D341Med (cell line): ENCODE results near the gene SKAP1.

Source experiments
- DNase-seq: peaks from one replicate; pipeline ENCODE4 v3.0.0; 2012; ENCODE audit warnings: low spot score

Gene SKAP1

DNA sequence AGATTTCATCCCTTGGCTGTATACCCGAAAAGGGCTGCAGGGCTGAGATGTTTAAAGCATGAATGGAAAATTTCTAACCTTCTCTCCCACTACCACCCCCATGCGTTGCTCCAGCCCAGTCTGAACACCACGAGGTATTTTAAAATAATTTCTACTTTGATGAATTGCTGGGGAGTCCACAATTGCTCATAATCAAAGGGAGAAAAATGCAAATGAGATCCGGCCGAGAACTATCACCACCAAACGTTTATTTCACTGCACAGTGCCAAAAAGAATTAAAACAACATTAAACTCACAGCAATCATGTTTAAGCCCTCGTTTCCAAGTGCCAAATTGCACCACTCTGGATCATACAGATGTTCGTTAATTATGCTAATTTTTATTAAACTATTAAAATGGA lies 285.8 kb downstream of the SKAP1 start:
- DNase-seq: no peak

DNA sequence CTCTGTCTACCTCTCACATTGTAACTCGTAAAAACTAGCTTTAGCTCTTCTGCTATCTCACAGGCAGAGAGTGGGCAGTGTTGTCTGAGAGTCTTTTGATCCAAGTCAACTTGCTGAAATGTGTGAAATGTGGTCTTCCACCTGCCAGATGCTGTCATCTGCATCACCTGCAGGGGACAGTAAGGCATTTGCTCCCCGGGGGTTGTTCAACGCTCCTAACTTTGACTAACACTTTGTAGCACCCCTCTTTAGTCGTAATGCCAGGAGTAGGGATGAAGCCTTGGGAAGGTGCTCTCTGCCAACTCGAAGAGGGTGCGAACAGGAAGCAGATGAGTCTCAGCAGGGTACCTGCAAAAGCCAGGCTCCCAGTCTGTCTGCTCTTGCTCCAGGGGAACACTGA lies 286.4 kb downstream of the SKAP1 start:
- DNase-seq: no peak

DNA sequence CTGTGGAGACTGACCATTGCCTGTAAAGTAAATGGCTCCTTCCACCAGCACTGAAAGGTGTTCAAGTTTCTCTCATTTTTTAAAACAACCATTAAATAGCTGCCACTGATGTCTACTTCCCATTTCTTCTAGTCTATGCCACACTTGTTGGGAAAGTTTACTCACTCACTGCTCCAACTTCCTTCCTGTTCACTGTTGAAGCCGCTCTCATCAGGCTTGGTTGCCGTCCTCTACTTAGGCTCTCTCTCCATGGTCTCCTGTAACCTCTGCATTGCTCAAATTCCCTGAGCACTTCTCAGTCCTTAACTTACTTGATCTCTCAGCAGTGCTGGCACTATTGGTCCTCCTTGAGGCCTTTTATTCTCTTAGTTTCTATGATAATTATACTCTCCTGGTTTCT lies 290.1 kb downstream of the SKAP1 start:
- no peak for DNase-seq

DNA sequence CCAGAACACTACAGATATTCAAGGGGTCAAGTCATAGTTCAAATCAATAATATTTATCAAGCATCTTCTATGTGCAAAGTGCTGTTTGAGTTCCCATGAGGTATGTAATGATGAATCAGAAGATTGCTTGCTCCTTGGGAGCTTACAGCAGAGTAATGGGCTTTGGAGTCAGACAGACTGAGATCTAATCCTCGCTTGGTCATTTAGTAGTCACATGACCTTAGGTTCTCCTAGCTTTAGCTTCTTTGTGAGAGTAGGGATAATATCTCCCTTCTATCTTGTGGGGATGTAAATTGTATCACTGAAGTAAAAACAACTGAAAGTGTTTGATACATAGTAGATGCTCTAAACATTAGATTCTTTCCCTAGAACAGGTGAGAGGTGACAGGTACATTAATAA lies 292.4 kb downstream of the SKAP1 start:
- no peak for DNase-seq

DNA sequence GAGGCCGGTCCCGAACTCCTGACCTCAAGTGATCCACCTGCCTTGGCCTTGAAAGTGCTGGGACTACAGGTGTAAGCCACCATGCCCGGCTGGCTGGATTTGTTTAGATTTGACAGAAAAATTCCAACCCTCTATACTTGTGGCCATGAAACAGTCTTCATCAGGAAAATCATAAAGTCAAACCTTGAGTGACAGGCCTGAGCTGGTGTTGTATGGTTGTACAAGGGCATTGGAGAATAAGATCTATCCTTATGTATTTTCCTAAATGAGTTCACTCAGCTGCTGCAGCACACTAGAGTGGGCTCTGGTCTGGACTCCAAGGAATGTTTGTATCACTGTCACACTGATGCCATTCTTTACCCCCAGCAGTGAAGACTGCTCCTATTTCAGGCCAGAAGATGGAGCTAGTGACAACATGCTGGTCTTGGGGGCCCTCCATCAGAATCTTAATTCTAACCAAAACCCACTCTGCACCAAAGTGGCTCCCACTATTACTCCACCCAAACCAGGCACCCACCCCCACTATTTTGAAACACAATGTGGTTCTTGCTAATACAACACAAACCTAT lies 295.0 kb downstream of the SKAP1 start:
- DNase-seq: no peak

DNA sequence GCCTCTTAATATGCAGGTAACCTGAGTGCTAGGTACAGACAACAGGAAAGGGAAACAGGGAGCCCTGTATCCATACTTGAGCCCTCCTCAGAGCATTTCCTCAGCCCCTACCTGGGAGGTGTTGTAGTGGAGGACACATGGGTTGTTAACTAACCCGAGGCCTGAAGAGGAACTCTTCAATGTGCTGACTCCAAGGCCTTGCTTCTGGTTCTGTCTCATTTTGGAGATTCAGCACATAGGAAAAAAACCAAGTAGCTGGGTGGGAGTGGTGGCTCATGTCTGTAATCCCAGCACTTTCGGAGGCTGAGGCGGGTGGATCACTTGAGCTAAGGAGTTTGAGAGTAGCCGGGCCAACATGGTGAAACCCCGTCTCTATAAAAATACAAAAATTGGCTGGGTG lies 297.6 kb downstream of the SKAP1 start:
- DNase-seq: no peak

DNA sequence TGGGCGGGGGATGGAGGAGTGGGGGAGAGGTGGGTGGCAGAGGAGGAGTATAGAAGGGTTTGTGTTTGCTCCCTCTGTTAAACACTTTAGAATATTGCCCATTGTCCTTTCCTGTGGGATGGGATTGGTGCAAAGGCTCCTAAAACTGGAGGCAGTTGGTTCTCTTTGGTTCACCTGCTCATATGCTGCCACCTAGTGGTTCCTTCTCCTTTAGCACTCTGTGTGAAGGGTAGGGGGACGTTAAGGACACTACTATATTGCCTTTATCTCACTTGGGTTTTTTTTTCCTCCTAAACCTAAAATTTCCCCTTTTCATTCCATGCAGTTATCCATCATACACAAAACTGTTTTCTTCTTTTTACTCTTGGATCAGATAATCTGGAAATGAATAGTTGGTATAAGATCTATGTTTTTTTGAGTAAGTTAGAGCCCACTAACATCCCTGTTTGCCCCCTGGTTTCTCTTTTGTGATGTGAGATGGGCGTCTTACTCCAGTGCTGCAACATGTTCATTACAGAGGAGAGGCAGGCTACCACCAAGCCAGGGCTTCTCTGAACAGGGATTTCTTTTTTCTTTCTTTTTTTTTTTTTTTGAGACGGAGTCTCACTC lies 298.7 kb downstream of the SKAP1 start:
- peak; percentile 83 for DNase-seq

DNA sequence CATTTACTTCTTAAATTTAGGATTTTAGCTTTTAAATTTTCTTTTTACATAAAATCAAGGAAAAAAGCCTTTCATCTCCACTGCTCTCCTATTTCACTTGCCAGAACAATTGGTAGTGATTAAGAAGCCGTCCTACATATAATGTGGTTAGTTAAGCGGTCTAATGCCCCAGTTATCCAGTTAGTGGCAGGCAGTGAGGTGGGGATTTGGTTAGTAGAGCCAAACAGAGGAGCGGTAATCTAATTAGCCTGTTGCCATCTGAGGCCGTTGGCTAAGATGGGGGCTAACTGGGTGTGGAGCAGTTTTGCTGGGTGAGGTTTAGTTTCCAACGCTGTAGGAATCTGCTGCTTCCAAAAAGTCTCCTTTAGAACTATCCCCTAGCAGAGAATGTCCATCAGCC lies 300.0 kb downstream of the SKAP1 start:
- no peak for DNase-seq

DNA sequence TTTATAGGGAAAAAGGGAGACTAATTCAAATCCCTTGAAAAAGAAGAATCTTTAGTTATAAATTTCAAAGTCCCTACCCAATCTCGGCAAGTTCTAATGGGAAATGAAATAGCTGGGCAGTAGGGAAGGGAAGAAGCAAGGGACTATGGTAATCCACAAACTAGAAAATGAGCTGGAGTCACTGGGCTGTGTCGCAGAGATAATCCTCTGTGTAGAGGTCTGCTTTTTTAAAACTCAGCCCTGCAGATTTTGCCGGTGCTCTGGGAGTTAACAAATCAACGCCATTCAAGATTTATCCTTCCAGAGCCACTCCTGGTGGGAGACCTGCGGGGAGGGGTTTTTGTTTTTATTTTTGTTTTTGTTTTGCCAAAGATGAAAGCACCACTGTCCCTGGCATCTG lies 301.6 kb downstream of the SKAP1 start:
- DNase-seq: peak; percentile 71

DNA sequence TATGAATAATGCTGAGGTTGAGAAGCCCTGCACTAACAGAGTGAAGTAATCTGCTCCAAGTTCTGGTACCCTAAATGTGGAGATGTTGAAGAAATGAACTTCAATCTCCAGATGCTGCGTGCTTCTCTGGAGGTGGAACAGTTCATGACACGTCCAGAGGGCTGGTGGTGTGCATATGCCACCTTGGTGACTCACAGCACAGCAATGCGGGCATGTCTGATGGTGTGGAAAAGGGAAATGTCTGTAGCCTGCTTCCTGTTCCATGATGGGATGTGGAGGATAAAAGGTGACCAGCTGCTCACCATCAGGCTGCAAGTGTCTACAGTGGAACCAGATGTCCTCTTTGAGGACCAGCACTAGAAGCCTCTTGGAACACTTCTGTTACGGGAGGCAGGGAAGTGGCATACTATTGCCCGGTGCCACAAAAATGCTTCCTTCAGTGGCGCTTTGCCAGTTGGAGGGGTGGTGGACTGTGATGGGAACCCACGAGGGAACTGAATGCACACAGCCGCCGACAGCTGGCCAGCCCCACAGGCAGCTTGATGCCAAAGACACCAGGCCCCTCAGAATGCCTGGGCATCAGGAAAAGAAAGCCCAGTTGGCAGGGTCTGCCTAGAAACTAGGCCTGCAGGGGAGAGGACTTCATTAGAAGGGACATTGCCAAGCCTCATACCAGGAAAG lies 302.5 kb downstream of the SKAP1 start:
- DNase-seq: no peak

DNA sequence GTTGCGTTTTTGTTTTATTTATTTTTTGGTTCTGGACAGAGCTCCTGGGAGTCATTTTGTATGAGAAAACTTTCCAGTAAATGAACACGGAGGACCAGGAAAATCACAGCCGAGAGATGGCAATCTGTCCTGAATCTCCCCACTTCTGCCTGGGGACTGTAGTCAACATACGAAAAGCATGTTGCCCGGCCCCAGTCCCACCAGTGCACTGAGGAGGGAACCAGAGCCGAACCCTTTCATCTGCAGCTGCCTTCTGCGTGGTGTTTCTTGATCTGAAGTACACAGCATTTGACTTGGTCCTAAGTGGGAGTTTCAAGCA lies 303.5 kb downstream of the SKAP1 start:
- no peak for DNase-seq

DNA sequence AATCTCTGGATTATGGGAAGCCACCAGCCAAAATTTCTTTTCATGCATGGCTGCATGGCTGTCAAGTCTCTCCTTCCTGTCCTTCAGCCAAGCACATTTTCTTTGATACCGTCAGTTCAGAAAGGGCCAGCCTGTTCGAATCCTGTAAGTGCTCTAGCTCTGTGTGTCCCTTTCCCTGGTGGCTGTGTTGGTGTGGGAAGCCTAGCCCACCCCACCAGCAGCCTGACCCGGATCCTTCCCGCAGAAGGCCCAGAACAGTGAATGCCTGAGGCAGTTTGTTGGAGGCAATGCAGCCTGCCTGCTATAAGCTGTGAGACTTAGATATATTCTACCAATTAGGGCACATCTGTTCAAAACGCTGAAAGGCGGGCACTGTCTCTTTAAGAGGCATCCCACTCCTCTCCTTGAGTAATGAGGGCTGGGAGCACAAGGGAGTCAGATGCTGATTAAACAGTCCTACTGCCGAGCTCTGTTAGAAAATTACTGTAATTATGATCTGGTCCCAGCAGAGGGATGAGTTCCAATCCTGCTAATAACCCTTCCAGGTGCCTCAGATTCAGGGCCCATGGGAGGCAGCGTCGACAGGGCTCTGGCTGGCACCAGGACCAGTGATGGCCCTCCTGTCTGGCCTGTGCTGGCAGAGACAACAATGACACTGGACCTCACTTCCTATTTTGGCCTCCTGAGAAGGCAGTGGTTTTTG lies 304.0 kb downstream of the SKAP1 start:
- DNase-seq: peak; percentile 80

DNA sequence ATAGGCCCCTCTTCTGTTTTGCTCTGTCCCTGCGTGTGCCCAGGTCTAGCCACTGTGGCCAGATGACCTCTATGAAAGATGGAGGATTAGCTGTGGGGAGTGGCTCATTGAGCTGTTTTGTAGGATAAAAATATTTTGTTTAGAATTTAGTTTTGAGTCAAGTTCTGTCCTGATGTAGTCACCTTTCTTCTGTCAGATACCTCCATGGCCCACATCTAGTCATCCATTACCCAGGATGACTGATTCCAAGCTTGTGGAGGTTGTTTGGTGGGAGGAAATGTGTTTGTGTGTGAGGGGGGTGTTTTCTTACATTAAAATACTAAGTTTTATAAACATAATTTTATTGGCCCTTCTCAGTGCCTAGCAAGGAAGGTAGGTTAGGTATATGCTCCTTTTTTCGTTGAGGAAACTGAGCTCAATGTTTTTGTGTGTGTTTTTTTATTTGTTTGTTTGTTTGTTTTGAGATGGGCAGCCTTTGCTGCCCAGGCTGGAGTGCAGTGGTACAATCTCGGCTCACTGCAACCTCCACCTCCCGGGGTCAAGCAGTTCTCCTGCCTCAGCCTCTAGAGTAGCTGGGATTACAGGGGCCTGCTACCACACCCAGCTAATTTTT lies 306.1 kb downstream of the SKAP1 start:
- DNase-seq: no peak

DNA sequence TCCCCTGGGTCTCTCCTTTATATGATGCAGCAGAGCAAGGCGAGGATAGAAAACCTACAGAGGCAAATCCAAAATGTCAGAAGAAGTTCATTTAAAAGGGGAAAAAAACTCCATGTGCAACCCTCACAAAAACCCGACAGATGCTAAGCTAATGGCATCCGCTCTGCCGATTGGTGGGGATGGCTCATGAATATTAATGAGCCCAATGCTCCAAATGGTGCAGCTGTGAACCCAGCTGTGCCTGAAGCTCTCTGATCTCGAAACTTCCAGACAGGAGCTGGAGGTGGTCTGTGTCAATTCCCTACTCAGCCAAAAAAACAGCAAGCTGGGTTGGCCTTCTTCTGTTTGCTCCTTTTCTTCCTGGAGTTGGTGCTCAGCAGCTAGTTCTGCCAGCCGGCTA lies 306.9 kb downstream of the SKAP1 start:
- no peak for DNase-seq

DNA sequence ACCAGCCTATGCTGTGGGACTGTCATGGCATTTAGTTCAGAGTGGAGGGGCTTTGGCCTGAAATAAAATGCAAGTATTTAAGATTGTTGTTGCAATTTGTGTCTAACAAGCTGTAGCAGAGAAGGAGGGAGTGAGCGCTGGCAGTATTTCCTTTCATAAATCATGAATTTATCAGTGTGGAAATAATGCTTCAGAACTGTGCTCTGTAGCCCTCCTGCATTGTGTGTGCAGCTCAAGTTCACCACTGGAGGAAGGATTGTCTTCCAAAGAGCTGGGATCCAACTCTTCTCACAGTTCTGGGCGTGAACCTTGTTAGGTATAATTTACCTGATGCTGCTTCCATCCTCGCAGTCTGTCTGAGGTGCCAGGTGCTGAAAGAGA lies 307.4 kb downstream of the SKAP1 start:
- DNase-seq: no peak

DNA sequence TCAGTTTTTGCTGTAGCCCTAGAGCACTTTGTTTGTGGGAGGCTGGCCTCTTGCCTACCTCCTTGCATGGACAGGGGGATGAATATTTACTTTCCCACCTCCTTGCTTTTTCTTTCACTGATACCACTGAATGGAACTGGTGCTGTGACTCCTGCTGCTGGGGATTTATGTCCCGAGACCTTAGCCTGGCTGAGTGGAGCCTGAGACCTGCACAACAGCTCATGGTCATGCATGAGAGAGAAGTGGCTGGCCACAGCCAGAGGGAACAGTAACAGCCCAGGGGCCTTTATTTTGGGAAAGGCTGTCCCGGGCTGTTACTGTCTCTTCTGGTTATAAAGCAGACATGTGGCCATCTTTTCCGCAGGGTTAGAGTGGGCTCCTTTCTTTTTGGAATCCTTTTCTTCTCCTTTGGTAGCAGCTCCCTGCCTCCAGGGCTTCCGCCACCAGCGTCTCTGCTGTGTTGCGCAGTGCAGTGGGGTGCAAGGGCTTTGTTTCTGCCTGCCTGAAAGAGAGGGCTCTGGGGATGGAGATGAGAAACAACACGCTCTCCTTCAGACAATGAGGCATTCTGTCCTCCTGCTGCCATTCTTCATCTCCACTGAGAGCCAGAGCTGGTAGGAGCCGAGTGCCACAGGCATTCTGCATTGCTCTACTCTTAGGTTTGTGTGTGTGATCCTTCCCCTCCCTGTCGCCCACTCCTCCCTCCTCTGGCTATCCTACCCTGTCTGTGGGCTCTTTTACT lies 307.9 kb downstream of the SKAP1 start:
- DNase-seq: no peak

DNA sequence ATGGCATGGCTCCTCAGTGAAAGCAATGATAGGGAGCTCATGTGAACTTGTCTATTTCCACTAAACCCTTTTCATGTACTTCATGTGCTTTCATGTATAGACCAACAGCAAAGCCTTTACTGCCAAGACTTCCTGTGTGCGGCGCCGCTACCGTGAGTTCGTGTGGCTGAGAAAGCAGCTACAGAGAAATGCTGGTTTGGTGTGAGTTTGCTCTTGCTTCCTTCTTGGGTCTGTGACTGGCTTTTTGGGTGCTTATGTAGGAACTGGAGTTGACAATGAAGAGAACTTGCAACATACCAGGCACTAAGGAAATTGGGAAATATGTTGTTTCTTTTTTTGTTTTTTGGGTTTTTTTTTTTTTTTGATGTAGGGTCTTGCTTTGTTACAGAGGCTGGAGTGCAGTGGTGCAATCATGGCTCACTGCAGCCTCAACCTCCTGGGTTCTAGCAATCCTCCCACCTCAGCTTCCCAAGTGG lies 316.8 kb downstream of the SKAP1 start:
- DNase-seq: no peak

DNA sequence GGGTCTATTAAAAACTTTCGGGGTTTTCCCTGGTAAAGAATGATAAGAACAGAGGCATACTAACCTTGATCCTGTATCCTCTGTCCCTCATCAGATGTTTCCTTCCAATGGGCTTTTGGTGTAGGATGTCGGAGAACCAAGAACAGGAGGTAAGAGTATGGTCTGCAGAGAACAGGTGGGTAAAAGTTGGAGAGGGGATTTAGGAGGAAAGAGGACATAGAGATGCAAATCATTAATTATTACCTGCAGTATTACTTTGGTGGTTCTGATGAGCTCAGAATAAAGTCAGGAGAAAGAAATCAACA lies 318.1 kb downstream of the SKAP1 start:
- DNase-seq: no peak

DNA sequence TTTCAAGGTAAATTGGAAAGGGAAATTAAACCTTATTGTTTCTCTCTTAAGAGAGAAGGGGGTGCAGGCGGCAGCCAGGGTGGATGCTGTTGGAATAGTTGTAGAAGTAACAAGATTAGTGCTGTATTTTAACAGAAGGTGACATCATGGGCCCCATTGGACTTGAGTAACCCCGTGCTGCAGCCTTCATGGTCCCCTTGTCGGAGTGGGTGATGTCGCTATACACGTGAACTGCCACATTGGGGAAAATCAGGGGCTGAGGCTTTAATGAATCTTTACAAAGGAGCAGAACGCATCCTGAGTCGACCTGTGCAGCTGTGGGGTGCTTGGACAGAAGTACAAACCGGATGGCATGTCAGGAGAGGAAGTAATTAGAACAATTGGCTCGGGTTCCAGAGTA lies 319.3 kb downstream of the SKAP1 start:
- DNase-seq: no peak

DNA sequence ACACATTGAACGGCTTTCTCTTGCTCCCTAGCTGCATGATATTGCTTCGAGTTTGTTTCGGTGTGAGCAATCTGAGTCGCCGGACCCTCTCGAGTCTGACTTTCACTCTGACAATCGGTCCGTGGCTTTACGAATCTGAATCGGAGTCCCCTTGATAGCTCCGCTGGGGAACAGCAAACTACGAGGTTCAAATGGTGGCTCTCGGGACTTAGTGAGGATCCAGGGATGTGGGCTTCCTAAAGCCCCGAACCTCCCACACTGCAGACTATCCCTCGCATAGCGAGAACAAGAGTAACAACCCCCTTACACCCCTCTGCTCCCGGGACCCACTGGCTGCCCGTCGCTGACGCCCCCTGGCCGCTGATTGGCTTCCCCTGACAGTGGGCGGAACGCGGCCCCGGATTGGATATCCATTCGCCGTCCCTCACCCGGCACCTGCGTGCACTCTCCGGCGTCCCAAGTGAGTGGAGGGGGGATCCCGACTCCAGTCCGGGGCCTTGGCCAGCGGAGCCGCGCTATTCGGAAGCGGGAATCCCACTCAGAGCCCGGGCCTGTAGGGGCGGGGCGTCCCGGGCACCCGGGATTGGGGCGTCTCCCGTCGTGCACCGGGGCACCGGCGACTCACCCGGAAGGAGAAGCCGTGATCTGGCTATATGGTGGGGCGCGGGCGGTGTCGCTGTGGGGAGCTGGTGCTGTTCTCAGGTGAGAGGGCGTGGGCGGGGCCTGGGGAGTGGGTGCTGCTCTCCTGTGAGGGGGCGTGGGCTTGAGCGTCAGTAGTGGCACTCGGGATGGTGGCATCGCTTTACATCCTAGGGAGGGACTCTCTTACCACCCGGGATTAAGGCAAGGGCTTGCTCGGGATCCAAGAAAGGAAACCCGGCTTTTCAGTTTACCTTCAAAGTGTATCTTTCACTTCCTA lies 322.6 kb downstream of the SKAP1 start, which contains the start of gene SNX11:
TSS of gene SNX11 (plus strand) at position 630 of the 919 bp plus-strand sequence. CDS start 4,278 bp downstream, outside the sequence.
- peak; percentile 98 for DNase-seq

DNA sequence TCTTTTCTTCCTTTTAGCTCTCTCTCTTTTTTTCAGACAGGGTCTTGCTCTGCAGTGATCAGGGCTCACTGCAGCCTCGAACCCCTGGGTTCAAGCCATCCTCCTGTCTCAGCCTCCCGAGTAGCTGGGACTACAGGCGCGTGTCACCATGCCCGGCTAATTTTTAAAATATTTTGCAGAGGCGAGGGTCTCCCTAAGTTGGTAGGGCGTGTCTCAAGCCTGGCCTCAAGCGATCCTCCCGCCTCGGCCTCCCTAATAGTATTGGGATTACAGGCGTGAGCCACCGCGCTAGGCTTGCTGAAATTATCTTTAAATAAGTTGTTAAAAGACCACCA lies 323.2 kb downstream of the SKAP1 start:
- DNase-seq: no peak
